Endothelial cell of umbilical vein (primary cell): ENCODE data around the gene ATP1A3. TPM values are rescaled to one million over a fixed set of nuclear protein-coding genes. Genes with fewer than 3 reads are reported as not detected.

Source experiments
- BruUV-seq: library from RNA; stranded (reverse); fragments of 400-500 nt; replicated peaks from 2 replicates; lab custom pipeline; 2021; lab: Mats Ljungman, UMichigan
- CTCF ChIA-PET: fragments of 300-600, 350-600 bp; sonication (Branson Sonifier 250); formaldehyde crosslinking; loops from one replicate; lab custom pipeline; 2021; ENCODE audit warnings: antibody characterized with exemption, inconsistent platforms; lab: Charles Lee
- POLR2A ChIA-PET: fragments of 300-600, 350-600 bp; sonication (Branson Sonifier 250); formaldehyde crosslinking; loops from one replicate; lab custom pipeline; 2021; ENCODE audit warnings: antibody characterized with exemption, inconsistent platforms; lab: Charles Lee
- DNase-seq: peaks from one replicate; pipeline ENCODE4 v3.0.0-alpha.2; 2011; ENCODE audit warnings: low read depth, low spot score
- FAIRE-seq: peaks from 2 replicates; lab custom pipeline; 2011; peaks lifted over from hg19 to GRCh38; lab: Jason Lieb, UNC
- H2AFZ ChIP-seq: 2 replicates; pipeline ENCODE4 v1.6.0; 2012; ENCODE audit warnings: low read depth, low read length, control low read depth, inconsistent platforms
- H3K27ac ChIP-seq: 2 replicates; pipeline ENCODE4 v1.5.1; 2011; ENCODE audit warnings: low read depth, mild to moderate bottlenecking, control low read depth, low read length, moderate library complexity; ENCODE audit not compliant: insufficient read depth
- H3K27me3 ChIP-seq, 2 experiments: 2 replicates each; pipeline versions ENCODE4 v1.6.0 to v1.6.1; 2011; ENCODE audit warnings: low read length in 2 of 2, mixed read lengths in 1 of 2; ENCODE audit not compliant: control insufficient read depth in 2 of 2, insufficient read depth in 2 of 2
- H3K36me3 ChIP-seq, 2 experiments: 2 replicates in 1 of 2; 3 replicates in 1 of 2; pipeline ENCODE4 v1.5.1; 2011; ENCODE audit warnings: low read length in 2 of 2, mild to moderate bottlenecking in 1 of 2, moderate library complexity in 1 of 2; ENCODE audit not compliant: control insufficient read depth in 2 of 2, insufficient read depth in 2 of 2; ENCODE audit errors: extremely low read depth in 1 of 2
- H3K4me1 ChIP-seq: 3 replicates; pipeline ENCODE4 v1.5.1; 2011; ENCODE audit warnings: mild to moderate bottlenecking, low read length; ENCODE audit not compliant: control insufficient read depth, insufficient read depth; ENCODE audit errors: extremely low read depth
- H3K4me2 ChIP-seq: 2 replicates; pipeline ENCODE4 v1.6.1; 2011; ENCODE audit warnings: low read length, control low read depth, mixed read lengths; ENCODE audit not compliant: insufficient read depth
- H3K4me3 ChIP-seq, 3 experiments: fragments of 200-600 bp in 1 of 3; sonication (generic), shearing (Covaris generic) in 1 of 3; replicated peaks in 1 of 3; 2 replicates each; pipeline ENCODE4 v1.5.1; 2011 to 2016; ENCODE audit warnings: control low read depth in 3 of 3, low read length in 3 of 3, mild to moderate bottlenecking in 2 of 3, inconsistent platforms in 1 of 3, low read depth in 1 of 3, moderate library complexity in 1 of 3; ENCODE audit not compliant: insufficient read depth in 1 of 3
- H3K79me2 ChIP-seq: 2 replicates; pipeline ENCODE4 v1.6.0; 2012; ENCODE audit warnings: low read length, inconsistent platforms; ENCODE audit not compliant: control insufficient read depth, insufficient read depth
- H3K9ac ChIP-seq: replicated peaks from 2 replicates; pipeline ENCODE3; 2011; ENCODE audit warnings: low read length, control low read depth; ENCODE audit not compliant: insufficient read depth; ENCODE audit errors: extremely low read depth
- H3K9me1 ChIP-seq: replicated peaks from 3 replicates; pipeline ENCODE4 v1.6.0; 2011; ENCODE audit warnings: mild to moderate bottlenecking, low read length; ENCODE audit not compliant: control insufficient read depth, insufficient read depth; ENCODE audit errors: extremely low read depth
- H3K9me3 ChIP-seq: replicated peaks from 2 replicates; pipeline ENCODE4 v1.5.1; 2012; ENCODE audit warnings: low read length, inconsistent platforms; ENCODE audit not compliant: control insufficient read depth, insufficient read depth
- H4K20me1 ChIP-seq: replicated peaks from 2 replicates; pipeline ENCODE3; 2011; ENCODE audit warnings: mild to moderate bottlenecking, low read length; ENCODE audit not compliant: control insufficient read depth, insufficient read depth; ENCODE audit errors: extremely low read depth
- CTCF ChIP-seq, 2 donors: IDR thresholded peaks; 1 replicate in 1 of 2; 2 replicates in 1 of 2; pipeline ENCODE4 v1.5.1; 2011; ENCODE audit warnings: low read length in 2 of 2, mild to moderate bottlenecking in 2 of 2, moderate library complexity in 2 of 2, control low read depth in 1 of 2, inconsistent platforms in 1 of 2, low read depth in 1 of 2; ENCODE audit not compliant: insufficient read depth in 1 of 2; ENCODE audit errors: extremely low read depth in 1 of 2
- EZH2 ChIP-seq: IDR thresholded peaks from 2 replicates; pipeline ENCODE4 v1.6.1; 2012; ENCODE audit warnings: borderline replicate concordance, low read depth, mild to moderate bottlenecking, moderate library complexity, low read length, inconsistent platforms; ENCODE audit not compliant: severe bottlenecking
- FOS ChIP-seq: IDR thresholded peaks from 2 replicates; pipeline ENCODE4 v1.6.1; 2011; ENCODE audit warnings: mild to moderate bottlenecking, low read length, moderate library complexity, borderline replicate concordance; ENCODE audit not compliant: insufficient read depth
- GATA2 ChIP-seq: IDR thresholded peaks from 2 replicates; pipeline ENCODE4 v1.7.0; 2011; ENCODE audit warnings: low read depth, mild to moderate bottlenecking, moderate library complexity, mixed read lengths, low read length; ENCODE audit not compliant: insufficient read length, insufficient read depth
- JUN ChIP-seq: IDR thresholded peaks from 2 replicates; pipeline ENCODE4 v1.6.1; 2011; ENCODE audit warnings: borderline replicate concordance, low read depth; ENCODE audit not compliant: insufficient read length, insufficient read depth
- MAX ChIP-seq: IDR thresholded peaks from 2 replicates; pipeline ENCODE4 v1.6.1; 2011; ENCODE audit not compliant: insufficient read depth, insufficient read length
- MYC ChIP-seq: IDR thresholded peaks from one replicate; pipeline ENCODE4 v1.6.1; 2011; ENCODE audit warnings: mild to moderate bottlenecking, low read depth, low read length
- POLR2A ChIP-seq: IDR thresholded peaks from 2 replicates; pipeline ENCODE4 v1.6.1; 2012; ENCODE audit warnings: low read depth, mild to moderate bottlenecking, control low read depth, low read length
- POLR2AphosphoS5 ChIP-seq: IDR thresholded peaks from 2 replicates; pipeline ENCODE4 v1.6.1; 2012; ENCODE audit warnings: low read depth, mild to moderate bottlenecking, control low read depth, low read length, moderate library complexity; ENCODE audit not compliant: insufficient read depth
- dilution Hi-C: fragments of 300-500 bp; cut with MboI; formaldehyde crosslinking; loops from one replicate; pipeline ENCODE4 v1.15.0; 2019; ENCODE audit warnings: low sequenced_read_pairs; ENCODE audit not compliant: extremely low pct_ligation_motif_present
- intact Hi-C: fragments of 100-400 bp; cut with micrococcal nuclease; formaldehyde crosslinking; loops from one replicate; pipeline ENCODE4 v1.10.0; 2022
- polyA plus RNA-seq, 4 experiments: library from polyadenylated mRNA; depleted of rRNA in 3 of 4; stranded (reverse) in 3 of 4; unstranded in 1 of 4; fragments of >200 nt; gene quantifications; 2 replicates each; pipeline versions ENCODE4 v1.2.1 to v1.2.3, GENCODE V29; 2011 to 2012; ENCODE audit warnings: missing spikeins in 1 of 4
- total RNA-seq: library from RNA; stranded (reverse); gene quantifications from 2 replicates; pipeline ENCODE4 v1.2.3, GENCODE V29; 2021

Gene ATP1A3
- total and polyA plus RNA-seq, 2 donors (not counting 3 experiments of a cell fraction or from before 2014, with no cell fraction given): 0.40 TPM; not detected in 1

GRCh38 chr19:41997851-41998229 is 3.8 kb upstream of the ATP1A3 start:
- Histone ChIP-seq H3K9ac (no peak overlapping the region), H3K36me3 (no peaks in the 10 kb centered on the region), H3K4me1 (no peaks in the 10 kb centered on the region), H2AFZ (no peak overlapping the region), H3K4me3 (no peak overlapping the region), H3K9me3 (no peaks in the 10 kb centered on the region), H3K27ac (no peak overlapping the region), H4K20me1 (no peaks in the 10 kb centered on the region), H3K27me3 (peaks cover 19 to 32% of the 10 kb centered on the region in 2 experiments), H3K4me2 (no peak overlapping the region), H3K79me2 (no peaks in the 10 kb centered on the region), H3K9me1 (no peaks in the 10 kb centered on the region)
- dilution Hi-C loops (no loop called here), intact Hi-C loops (loop anchor here (1.0 kb wide), 1 partner anchor 94 kb away; no protein-coding TSS in a partner anchor)
- DNase-seq (no peak), FAIRE-seq (no peak)
- BruUV-seq: no TSS peak
- ChIA-PET POLR2A (no interaction called here), CTCF (interaction anchor here (1.3 to 2.0 kb wide), 2 partner anchors 11 to 37 kb away, joined by 5 to 9 read pairs; no protein-coding TSS in a partner anchor)
- TF ChIP-seq POLR2AphosphoS5: no peak
- no peak for TF ChIP-seq CTCF (IDR thresholded peaks at IDR 0.05; ENCODE audit: extremely low read depth in 1 of 2, insufficient read depth in 1 of 2, low read depth in 1 of 2, low read length in 2 of 2)
- no peak for TF ChIP-seq FOS
- TF ChIP-seq JUN: no peak
- no peak for TF ChIP-seq MYC
- TF ChIP-seq EZH2: no peak
- no peak for TF ChIP-seq MAX
- no peak for TF ChIP-seq GATA2
- no peak for TF ChIP-seq POLR2A
